Calu3 (cell line): ENCODE results near the gene MBNL1. TPM values are rescaled to one million over a fixed set of nuclear protein-coding genes. Genes with fewer than 3 reads are reported as not detected.

Experiments used
- BruUV-seq: library from RNA; stranded (reverse); fragments of 400-500 nt; replicated peaks from 2 replicates; lab custom pipeline; 2021; lab: Mats Ljungman, UMichigan
- CTCF ChIA-PET: fragments of 300-600 bp; sonication (Branson Sonifier 250); formaldehyde crosslinking; loops from one replicate; lab custom pipeline; 2022; ENCODE audit warnings: antibody characterized with exemption; lab: Charles Lee
- DNase-seq: peaks from one replicate; pipeline ENCODE4 v3.0.0; 2022
- H3K27ac Mint-ChIP-seq: one replicate; pipeline ENCODE4 v1.8.0; 2022; ENCODE audit warnings: mixed read lengths; ENCODE audit not compliant: unreplicated experiment
- H3K27me3 Mint-ChIP-seq: one replicate; pipeline ENCODE4 v1.8.0; 2022; ENCODE audit warnings: mixed read lengths; ENCODE audit not compliant: unreplicated experiment
- H3K36me3 Mint-ChIP-seq: one replicate; pipeline ENCODE4 v1.8.0; 2022; ENCODE audit warnings: mild to moderate bottlenecking, moderate library complexity, mixed read lengths; ENCODE audit not compliant: insufficient read depth, unreplicated experiment
- H3K4me1 Mint-ChIP-seq: one replicate; pipeline ENCODE4 v1.8.0; 2022; ENCODE audit warnings: mild to moderate bottlenecking, low read depth, mixed read lengths; ENCODE audit not compliant: unreplicated experiment
- H3K4me3 Mint-ChIP-seq: one replicate; pipeline ENCODE4 v1.8.0; 2022; ENCODE audit warnings: mild to moderate bottlenecking, low read depth, moderate library complexity, mixed read lengths; ENCODE audit not compliant: unreplicated experiment
- H3K9me3 Mint-ChIP-seq: one replicate; pipeline ENCODE4 v1.8.0; 2022; ENCODE audit warnings: low read depth, mixed read lengths; ENCODE audit not compliant: unreplicated experiment
- intact Hi-C: fragments of 100-400 bp; cut with micrococcal nuclease; formaldehyde crosslinking; loops from one replicate; pipeline ENCODE4 v1.10.0; 2022; ENCODE audit not compliant: unreplicated experiment
- total RNA-seq: library from RNA; stranded (reverse); gene quantifications from 2 replicates; pipeline ENCODE4 v1.2.3, GENCODE V29; 2022
- TF ChIP-seq, protein P1 (sequence below): fragments of 200-600 bp; IDR thresholded peaks from one replicate; pipeline ENCODE4 v1.8.0; 2022; ENCODE audit warnings: antibody characterized with exemption; ENCODE audit not compliant: unreplicated experiment

MBNL1 gene
- total RNA-seq, 1 experiment from 2014 or later, result 183 TPM

DNA sequence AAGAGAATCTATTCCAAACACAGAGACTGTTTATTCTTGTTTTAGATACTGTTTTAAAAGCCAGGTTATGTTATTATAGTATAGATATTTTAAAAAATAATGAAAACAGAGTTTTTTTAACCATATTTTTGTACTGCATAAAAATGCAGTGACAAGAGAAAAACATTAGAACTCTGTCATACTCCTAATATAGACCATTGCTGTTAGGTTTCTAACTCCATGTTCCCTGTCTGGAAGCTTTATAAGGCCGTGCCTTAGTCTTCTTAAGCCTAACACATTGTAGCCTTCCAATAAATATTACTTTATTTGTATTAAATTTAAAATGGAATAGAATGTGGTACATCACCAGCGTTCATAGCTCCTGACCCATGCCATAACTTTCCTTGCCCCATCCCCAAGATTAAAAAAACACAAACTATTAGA is 53.2 kb downstream of the MBNL1 start:
- CTCF ChIA-PET, result interaction anchor here (0.8 kb wide), 1 partner anchor 13 kb away, joined by 5 read pairs; no protein-coding TSS in a partner anchor
- peaks cover 8% of the 10 kb centered on the region for H3K36me3 Mint-ChIP-seq
- BruUV-seq, result no TSS peak
- H3K4me3 Mint-ChIP-seq, result no peak overlapping the region
- H3K27me3 Mint-ChIP-seq, result no peaks in the 10 kb centered on the region
- intact Hi-C loops, result no loop called here
- H3K27ac Mint-ChIP-seq, result no peak overlapping the region
- H3K4me1 Mint-ChIP-seq, result peaks cover 62% of the 10 kb centered on the region
- no peaks in the 10 kb centered on the region for H3K9me3 Mint-ChIP-seq
- no peak for DNase-seq
- TF ChIP-seq, protein P1, sequence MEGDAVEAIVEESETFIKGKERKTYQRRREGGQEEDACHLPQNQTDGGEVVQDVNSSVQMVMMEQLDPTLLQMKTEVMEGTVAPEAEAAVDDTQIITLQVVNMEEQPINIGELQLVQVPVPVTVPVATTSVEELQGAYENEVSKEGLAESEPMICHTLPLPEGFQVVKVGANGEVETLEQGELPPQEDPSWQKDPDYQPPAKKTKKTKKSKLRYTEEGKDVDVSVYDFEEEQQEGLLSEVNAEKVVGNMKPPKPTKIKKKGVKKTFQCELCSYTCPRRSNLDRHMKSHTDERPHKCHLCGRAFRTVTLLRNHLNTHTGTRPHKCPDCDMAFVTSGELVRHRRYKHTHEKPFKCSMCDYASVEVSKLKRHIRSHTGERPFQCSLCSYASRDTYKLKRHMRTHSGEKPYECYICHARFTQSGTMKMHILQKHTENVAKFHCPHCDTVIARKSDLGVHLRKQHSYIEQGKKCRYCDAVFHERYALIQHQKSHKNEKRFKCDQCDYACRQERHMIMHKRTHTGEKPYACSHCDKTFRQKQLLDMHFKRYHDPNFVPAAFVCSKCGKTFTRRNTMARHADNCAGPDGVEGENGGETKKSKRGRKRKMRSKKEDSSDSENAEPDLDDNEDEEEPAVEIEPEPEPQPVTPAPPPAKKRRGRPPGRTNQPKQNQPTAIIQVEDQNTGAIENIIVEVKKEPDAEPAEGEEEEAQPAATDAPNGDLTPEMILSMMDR, result no peak

DNA sequence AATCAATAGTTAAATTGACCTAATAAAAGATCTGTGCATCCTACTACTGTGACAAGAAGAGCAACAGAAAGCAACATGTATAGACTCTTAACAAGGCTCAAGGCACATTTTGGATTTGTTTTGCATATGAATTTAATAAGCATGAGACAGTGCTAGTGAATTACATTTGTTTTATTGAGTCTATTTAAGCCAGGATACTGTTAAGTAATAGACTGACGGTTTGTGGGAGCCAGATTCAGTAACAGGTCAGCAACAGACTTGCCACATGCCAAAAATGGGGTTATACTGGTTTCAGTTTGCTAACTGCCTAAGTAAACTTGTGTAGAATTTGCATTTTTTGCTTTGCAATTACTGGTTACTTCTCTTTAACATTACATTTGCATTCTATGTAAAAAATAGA is 54.0 kb downstream of the MBNL1 start:
- peaks cover 67% of the 10 kb centered on the region for H3K4me1 Mint-ChIP-seq
- TF ChIP-seq, protein P1, result no peak
- BruUV-seq, result no TSS peak
- CTCF ChIA-PET, result interaction anchor here (0.8 kb wide), 1 partner anchor 14 kb away, joined by 5 read pairs; no protein-coding TSS in a partner anchor
- no peak overlapping the region for H3K4me3 Mint-ChIP-seq
- H3K9me3 Mint-ChIP-seq, result no peaks in the 10 kb centered on the region
- no peak overlapping the region for H3K27ac Mint-ChIP-seq
- intact Hi-C loops, result no loop called here
- peaks cover 12% of the 10 kb centered on the region for H3K36me3 Mint-ChIP-seq
- no peak for DNase-seq
- no peaks in the 10 kb centered on the region for H3K27me3 Mint-ChIP-seq

DNA sequence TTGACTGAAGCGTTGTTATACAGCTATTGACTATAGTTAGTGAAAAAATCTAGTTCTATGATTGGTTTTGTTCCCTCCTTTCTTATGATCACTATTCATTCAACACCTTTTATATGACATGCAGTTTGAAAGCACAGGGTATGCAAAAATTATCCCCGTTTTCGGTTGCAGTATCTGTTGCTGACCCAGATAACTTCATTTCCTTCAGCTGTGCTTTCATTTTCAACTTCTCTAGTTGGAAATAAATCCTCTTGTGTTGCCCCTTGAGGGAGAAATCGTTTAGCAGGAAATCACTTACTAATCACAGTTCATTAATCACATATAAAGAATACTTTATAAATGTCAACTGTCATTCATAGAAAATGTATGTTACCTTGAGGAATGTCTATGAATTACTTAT is 55.1 kb downstream of the MBNL1 start:
- H3K9me3 Mint-ChIP-seq, result no peaks in the 10 kb centered on the region
- intact Hi-C loops, result no loop called here
- CTCF ChIA-PET, result interaction anchor here (0.7 to 0.9 kb wide), 2 partner anchors 9 to 15 kb away, joined by 3 to 4 read pairs; no protein-coding TSS in a partner anchor
- no TSS peak for BruUV-seq
- peaks cover 73% of the 10 kb centered on the region for H3K4me1 Mint-ChIP-seq
- TF ChIP-seq, protein P1, result no peak
- no peak for DNase-seq
- peaks cover 15% of the 10 kb centered on the region for H3K36me3 Mint-ChIP-seq
- peak overlapping the region; percentile 17 for H3K4me3 Mint-ChIP-seq
- H3K27me3 Mint-ChIP-seq, result no peaks in the 10 kb centered on the region
- H3K27ac Mint-ChIP-seq, result peak overlapping the region; percentile 49

DNA sequence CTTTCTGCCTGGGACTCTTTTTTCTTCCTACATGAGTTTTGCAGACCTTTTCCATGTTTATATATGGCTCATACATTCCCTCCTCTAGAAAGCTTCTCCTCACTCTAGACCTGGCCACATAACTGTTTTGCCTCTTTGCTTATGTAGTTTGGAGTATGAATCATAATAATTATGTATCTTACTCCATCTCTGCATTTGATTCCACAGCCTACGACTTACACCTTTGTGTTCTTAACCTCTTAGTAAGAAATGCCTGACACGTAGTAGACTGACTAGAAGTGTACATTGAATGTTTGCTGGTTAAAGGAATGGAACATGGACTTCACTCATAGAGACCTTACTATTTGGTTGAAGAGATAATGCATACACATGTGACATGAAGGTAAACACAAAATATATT is 56.4 kb downstream of the MBNL1 start:
- Mint-ChIP-seq H3K4me3 (no peak overlapping the region), H3K9me3 (no peaks in the 10 kb centered on the region), H3K36me3 (peaks cover 19% of the 10 kb centered on the region), H3K4me1 (peaks cover 74% of the 10 kb centered on the region), H3K27me3 (no peaks in the 10 kb centered on the region), H3K27ac (peak overlapping the region; percentile 64)
- CTCF ChIA-PET, result no interaction called here
- intact Hi-C loops, result no loop called here
- DNase-seq, result no peak
- no TSS peak for BruUV-seq
- TF ChIP-seq, protein P1, result no peak
